ENCODE results near the gene SERPINE1.
A peak's percentile ranks its signal among the peaks of the same experiment; 100 is the strongest.

The SERPINE1 gene

DNA sequence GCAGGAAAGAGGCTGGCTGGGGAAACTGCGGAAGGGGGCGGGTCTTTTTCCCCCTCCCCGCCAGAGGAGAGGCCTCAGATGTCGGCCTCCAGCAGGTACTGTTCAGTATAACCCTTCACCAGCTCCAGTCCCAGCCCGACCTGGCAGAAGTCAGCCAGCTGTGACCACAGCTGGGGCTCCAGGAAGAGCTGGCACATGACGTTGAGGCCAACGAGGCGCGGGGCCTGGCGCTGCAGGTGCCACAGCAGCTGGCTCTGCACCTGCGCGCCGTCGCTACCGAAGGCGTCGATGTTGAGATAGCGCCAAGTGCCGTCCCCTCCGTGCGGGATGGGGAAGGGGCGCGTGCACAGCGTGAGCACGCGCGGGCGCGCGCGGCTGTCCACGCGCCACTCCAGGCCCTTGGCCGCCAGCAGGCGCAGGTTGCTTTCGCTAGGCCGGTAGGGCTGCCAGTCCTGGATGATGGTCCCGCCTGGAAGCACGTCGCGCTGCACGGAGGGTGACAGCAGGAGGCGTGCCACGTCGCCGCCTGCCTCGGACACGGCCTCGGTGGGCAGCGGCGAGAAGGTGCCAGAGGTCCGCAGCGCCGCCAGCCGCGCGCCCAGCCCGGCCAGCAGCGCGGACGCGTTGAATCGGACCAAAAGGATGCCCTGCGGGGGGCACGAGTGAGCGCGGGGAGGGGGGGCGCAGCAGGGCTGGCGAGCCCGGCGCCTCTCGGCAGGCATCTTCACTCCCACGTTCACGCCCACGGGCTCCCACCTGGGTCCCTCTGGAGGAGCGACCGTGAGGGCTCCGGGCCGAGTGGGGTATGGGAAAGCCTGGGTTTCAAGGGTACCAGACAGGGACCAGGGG lies 45.3 kb downstream of the SERPINE1 start:
- Histone ChIP-seq H3K9me3 (ENCODE audit: control insufficient read depth, insufficient read depth, low read depth, low read length) (no peaks in the 10 kb centered on the region), H3K4me1 (ENCODE audit: control insufficient read depth, insufficient read depth, low read length) (peaks cover 8% of the 10 kb centered on the region; the same call in 1 of the 2 replicates), H3K4me3 (ENCODE audit: low read depth, low read length) (no peak overlapping the region), H3K36me3 (ENCODE audit: control insufficient read depth in 2 of 2, insufficient read depth in 1 of 2, low read length in 2 of 2) (no peaks in the 10 kb centered on the region), H3K27ac (ENCODE audit: extremely low read depth, low read depth, low read length) (no peak overlapping the region)
- ChIA-PET POLR2A (no interaction called here), CTCF (interaction anchor here (0.7 to 2.7 kb wide), 6 partner anchors 21 to 114 kb away, joined by 4 to 40 read pairs (median 6); no protein-coding TSS in a partner anchor)
- TF ChIP-seq, protein P1, sequence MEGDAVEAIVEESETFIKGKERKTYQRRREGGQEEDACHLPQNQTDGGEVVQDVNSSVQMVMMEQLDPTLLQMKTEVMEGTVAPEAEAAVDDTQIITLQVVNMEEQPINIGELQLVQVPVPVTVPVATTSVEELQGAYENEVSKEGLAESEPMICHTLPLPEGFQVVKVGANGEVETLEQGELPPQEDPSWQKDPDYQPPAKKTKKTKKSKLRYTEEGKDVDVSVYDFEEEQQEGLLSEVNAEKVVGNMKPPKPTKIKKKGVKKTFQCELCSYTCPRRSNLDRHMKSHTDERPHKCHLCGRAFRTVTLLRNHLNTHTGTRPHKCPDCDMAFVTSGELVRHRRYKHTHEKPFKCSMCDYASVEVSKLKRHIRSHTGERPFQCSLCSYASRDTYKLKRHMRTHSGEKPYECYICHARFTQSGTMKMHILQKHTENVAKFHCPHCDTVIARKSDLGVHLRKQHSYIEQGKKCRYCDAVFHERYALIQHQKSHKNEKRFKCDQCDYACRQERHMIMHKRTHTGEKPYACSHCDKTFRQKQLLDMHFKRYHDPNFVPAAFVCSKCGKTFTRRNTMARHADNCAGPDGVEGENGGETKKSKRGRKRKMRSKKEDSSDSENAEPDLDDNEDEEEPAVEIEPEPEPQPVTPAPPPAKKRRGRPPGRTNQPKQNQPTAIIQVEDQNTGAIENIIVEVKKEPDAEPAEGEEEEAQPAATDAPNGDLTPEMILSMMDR (tag by site-specific recombination; IDR thresholded peaks at IDR 0.05), result peak; percentile 77; the same call in 1 of the 2 replicates
- TF ChIP-seq ZNF555 (tag by site-specific recombination; conservative IDR thresholded peaks at IDR 0.05) (no peak), WT1 (tag by site-specific recombination; IDR thresholded peaks at IDR 0.05) (no peak), GLIS1 (tag by site-specific recombination; IDR thresholded peaks at IDR 0.05) (peak; percentile 76; the same call in 1 of the 2 replicates), ZNF747 (tag by site-specific recombination; IDR thresholded peaks at IDR 0.05) (no peak), FEZF1 (tag by site-specific recombination; IDR thresholded peaks at IDR 0.05) (no peak), ZNF48 (tag by site-specific recombination; IDR thresholded peaks at IDR 0.05) (no peak), ZNF211 (tag by site-specific recombination; IDR thresholded peaks at IDR 0.05; ENCODE audit: low read depth) (no peak), ZBTB8A (tag by site-specific recombination; IDR thresholded peaks at IDR 0.05) (peak; percentile 75), ZBTB48 (tag by site-specific recombination; IDR thresholded peaks at IDR 0.05) (no peak), IKZF3 (tag by site-specific recombination; IDR thresholded peaks at IDR 0.05) (0 out of 2 replicates have a peak, but pooled peaks have one; percentile 2), ZSCAN23 (tag by site-specific recombination; IDR thresholded peaks at IDR 0.05) (no peak), ZIC2 (tag by site-specific recombination; IDR thresholded peaks at IDR 0.05) (peak; percentile 93), ZNF10 (tag by site-specific recombination; IDR thresholded peaks at IDR 0.05) (0 out of 2 replicates have a peak, but pooled peaks have one; percentile 26), GLIS2 (tag by site-specific recombination; IDR thresholded peaks at IDR 0.05) (peak; percentile 73; the same call in 1 of the 2 replicates), KLF10 (tag by site-specific recombination; IDR thresholded peaks at IDR 0.05) (no peak)
- TF ChIP-seq, protein P2, sequence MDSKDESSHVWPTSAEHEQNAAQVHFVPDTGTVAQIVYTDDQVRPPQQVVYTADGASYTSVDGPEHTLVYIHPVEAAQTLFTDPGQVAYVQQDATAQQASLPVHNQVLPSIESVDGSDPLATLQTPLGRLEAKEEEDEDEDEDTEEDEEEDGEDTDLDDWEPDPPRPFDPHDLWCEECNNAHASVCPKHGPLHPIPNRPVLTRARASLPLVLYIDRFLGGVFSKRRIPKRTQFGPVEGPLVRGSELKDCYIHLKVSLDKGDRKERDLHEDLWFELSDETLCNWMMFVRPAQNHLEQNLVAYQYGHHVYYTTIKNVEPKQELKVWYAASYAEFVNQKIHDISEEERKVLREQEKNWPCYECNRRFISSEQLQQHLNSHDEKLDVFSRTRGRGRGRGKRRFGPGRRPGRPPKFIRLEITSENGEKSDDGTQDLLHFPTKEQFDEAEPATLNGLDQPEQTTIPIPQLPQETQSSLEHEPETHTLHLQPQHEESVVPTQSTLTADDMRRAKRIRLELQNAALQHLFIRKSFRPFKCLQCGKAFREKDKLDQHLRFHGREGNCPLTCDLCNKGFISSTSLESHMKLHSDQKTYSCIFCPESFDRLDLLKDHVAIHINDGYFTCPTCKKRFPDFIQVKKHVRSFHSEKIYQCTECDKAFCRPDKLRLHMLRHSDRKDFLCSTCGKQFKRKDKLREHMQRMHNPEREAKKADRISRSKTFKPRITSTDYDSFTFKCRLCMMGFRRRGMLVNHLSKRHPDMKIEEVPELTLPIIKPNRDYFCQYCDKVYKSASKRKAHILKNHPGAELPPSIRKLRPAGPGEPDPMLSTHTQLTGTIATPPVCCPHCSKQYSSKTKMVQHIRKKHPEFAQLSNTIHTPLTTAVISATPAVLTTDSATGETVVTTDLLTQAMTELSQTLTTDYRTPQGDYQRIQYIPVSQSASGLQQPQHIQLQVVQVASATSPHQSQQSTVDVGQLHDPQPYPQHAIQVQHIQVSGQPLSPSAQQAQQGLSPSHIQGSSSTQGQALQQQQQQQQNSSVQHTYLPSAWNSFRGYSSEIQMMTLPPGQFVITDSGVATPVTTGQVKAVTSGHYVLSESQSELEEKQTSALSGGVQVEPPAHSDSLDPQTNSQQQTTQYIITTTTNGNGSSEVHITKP (tag by site-specific recombination; IDR thresholded peaks at IDR 0.05), result no peak
- TF ChIP-seq, protein P3, sequence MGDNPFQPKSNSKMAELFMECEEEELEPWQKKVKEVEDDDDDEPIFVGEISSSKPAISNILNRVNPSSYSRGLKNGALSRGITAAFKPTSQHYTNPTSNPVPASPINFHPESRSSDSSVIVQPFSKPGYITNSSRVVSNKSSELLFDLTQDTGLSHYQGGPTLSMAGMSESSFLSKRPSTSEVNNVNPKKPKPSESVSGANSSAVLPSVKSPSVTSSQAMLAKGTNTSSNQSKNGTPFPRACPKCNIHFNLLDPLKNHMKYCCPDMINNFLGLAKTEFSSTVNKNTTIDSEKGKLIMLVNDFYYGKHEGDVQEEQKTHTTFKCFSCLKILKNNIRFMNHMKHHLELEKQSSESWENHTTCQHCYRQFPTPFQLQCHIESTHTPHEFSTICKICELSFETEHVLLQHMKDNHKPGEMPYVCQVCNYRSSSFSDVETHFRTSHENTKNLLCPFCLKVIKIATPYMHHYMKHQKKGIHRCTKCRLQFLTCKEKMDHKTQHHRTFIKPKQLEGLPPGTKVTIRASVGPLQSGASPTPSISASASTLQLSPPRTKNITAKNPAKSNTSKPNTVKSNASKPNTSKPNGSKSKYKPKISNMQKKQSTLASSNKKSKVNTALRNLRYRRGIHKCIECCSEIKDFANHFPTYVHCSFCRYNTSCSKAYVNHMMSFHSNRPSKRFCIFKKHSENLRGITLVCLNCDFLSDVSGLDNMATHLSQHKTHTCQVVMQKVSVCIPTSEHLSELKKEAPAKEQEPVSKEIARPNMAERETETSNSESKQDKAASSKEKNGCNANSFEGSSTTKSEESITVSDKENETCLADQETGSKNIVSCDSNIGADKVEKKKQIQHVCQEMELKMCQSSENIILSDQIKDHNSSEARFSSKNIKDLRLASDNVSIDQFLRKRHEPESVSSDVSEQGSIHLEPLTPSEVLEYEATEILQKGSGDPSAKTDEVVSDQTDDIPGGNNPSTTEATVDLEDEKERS (tag by site-specific recombination; IDR thresholded peaks at IDR 0.05), result no peak
- TF ChIP-seq, protein P4, sequence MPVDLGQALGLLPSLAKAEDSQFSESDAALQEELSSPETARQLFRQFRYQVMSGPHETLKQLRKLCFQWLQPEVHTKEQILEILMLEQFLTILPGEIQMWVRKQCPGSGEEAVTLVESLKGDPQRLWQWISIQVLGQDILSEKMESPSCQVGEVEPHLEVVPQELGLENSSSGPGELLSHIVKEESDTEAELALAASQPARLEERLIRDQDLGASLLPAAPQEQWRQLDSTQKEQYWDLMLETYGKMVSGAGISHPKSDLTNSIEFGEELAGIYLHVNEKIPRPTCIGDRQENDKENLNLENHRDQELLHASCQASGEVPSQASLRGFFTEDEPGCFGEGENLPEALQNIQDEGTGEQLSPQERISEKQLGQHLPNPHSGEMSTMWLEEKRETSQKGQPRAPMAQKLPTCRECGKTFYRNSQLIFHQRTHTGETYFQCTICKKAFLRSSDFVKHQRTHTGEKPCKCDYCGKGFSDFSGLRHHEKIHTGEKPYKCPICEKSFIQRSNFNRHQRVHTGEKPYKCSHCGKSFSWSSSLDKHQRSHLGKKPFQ (tag by site-specific recombination; IDR thresholded peaks at IDR 0.05), result no peak
- TF ChIP-seq, protein P5, sequence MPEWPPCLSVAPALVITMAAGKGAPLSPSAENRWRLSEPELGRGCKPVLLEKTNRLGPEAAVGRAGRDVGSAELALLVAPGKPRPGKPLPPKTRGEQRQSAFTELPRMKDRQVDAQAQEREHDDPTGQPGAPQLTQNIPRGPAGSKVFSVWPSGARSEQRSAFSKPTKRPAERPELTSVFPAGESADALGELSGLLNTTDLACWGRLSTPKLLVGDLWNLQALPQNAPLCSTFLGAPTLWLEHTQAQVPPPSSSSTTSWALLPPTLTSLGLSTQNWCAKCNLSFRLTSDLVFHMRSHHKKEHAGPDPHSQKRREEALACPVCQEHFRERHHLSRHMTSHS (tag by site-specific recombination; IDR thresholded peaks at IDR 0.05), result no peak
- TF ChIP-seq, protein P6, sequence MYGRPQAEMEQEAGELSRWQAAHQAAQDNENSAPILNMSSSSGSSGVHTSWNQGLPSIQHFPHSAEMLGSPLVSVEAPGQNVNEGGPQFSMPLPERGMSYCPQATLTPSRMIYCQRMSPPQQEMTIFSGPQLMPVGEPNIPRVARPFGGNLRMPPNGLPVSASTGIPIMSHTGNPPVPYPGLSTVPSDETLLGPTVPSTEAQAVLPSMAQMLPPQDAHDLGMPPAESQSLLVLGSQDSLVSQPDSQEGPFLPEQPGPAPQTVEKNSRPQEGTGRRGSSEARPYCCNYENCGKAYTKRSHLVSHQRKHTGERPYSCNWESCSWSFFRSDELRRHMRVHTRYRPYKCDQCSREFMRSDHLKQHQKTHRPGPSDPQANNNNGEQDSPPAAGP (tag by site-specific recombination; IDR thresholded peaks at IDR 0.05), result no peak

Data from HEK293 (cell line).